SK-N-SH treated with all-trans-retinoic acid at 6 μM for 48 hours (cell line): ENCODE results near the gene EPS8L2.

Source experiments
- ESRRG ChIP-seq: fragments of 250-450 bp; sonication (Bioruptor Pico); IDR thresholded peaks from 2 replicates; pipeline ENCODE4 v1.6.1; 2021; ENCODE audit warnings: mild to moderate bottlenecking
- RARB ChIP-seq: fragments of 250-450 bp; sonication (Bioruptor Pico); IDR thresholded peaks from 2 replicates; pipeline ENCODE4 v1.8.0; 2021; ENCODE audit warnings: mild to moderate bottlenecking, moderate library complexity
- TCF4 ChIP-seq: fragments of 250-450 bp; sonication (Bioruptor Pico); IDR thresholded peaks from 2 replicates; pipeline ENCODE4 v1.8.0; 2021; ENCODE audit warnings: mild to moderate bottlenecking, moderate library complexity, borderline replicate concordance
- TSHZ2 ChIP-seq: fragments of 250-450 bp; sonication (Bioruptor Pico); IDR thresholded peaks from 2 replicates; pipeline ENCODE4 v1.5.0; 2020; ENCODE audit warnings: mild to moderate bottlenecking, moderate library complexity
- ZC3H10 ChIP-seq: fragments of 250-450 bp; sonication (Bioruptor Pico); IDR thresholded peaks from 2 replicates; pipeline ENCODE4 v1.5.1; 2021; ENCODE audit warnings: mild to moderate bottlenecking, moderate library complexity
- ZFP3 ChIP-seq: fragments of 250-450 bp; sonication (Bioruptor Pico); IDR thresholded peaks from 2 replicates; pipeline ENCODE4 v1.5.0; 2020; ENCODE audit warnings: mild to moderate bottlenecking, moderate library complexity
- ZFP30 ChIP-seq: fragments of 450-650 bp; formaldehyde crosslinking; IDR thresholded peaks from 2 replicates; pipeline ENCODE4 v1.5.0; 2022; ENCODE audit warnings: mild to moderate bottlenecking, moderate library complexity
- TF ChIP-seq, protein P1 (sequence below): fragments of 250-450 bp; sonication (Bioruptor Pico); IDR thresholded peaks from 2 replicates; pipeline ENCODE4 v1.8.0; 2020; ENCODE audit warnings: mild to moderate bottlenecking, moderate library complexity, borderline replicate concordance
- TF ChIP-seq, protein P2 (sequence below): fragments of 250-450 bp; sonication (Bioruptor Pico); IDR thresholded peaks from 2 replicates; pipeline ENCODE4 v1.5.1; 2021; ENCODE audit warnings: mild to moderate bottlenecking, moderate library complexity

DNA sequence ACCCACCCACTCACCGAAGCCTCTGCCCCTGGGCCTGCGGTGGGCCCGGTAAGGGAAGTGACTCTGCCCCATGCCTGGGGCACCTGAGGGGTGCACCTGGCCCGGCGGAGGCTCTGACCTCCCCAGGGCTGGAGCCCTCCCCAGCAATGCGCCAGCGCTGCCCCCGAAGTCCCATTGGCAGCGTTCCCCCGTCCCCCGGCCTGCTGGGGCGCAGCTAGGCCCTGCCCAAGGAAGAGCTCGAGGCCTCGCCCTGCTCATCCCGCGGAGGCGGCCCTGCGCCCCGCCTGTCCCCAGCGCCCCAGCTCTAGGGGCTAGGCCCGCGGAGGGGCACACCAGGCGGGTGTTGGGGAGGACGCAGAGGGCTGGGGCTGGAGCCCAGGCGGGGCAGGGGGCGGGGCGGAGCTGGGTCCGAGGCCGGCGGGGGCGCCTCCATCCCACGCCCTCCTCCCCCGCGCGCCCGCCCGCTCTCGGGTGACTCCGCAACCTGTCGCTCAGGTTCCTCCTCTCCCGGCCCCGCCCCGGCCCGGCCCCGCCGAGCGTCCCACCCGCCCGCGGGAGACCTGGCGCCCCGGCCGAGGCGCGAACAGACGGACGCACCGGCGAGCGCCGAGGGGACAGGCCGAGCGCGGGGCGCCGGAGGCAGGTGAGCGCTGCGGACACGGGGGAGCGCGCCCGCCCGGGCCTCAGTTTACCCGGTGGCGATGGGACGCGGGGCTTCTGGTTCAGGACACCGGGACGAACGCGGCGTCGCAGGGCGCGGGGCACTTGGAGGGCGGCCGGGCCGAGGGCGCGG lies at the start of gene EPS8L2:
- TF ChIP-seq ZC3H10 (CRISPR knock-in tag) = no peak
- TF ChIP-seq ESRRG (CRISPR knock-in tag) = no peak
- TF ChIP-seq, protein P1, sequence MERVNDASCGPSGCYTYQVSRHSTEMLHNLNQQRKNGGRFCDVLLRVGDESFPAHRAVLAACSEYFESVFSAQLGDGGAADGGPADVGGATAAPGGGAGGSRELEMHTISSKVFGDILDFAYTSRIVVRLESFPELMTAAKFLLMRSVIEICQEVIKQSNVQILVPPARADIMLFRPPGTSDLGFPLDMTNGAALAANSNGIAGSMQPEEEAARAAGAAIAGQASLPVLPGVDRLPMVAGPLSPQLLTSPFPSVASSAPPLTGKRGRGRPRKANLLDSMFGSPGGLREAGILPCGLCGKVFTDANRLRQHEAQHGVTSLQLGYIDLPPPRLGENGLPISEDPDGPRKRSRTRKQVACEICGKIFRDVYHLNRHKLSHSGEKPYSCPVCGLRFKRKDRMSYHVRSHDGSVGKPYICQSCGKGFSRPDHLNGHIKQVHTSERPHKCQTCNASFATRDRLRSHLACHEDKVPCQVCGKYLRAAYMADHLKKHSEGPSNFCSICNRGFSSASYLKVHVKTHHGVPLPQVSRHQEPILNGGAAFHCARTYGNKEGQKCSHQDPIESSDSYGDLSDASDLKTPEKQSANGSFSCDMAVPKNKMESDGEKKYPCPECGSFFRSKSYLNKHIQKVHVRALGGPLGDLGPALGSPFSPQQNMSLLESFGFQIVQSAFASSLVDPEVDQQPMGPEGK (CRISPR knock-in tag) = no peak
- no peak for TF ChIP-seq ZFP30
- no peak for TF ChIP-seq ZFP3 (CRISPR knock-in tag)
- TF ChIP-seq, protein P2, sequence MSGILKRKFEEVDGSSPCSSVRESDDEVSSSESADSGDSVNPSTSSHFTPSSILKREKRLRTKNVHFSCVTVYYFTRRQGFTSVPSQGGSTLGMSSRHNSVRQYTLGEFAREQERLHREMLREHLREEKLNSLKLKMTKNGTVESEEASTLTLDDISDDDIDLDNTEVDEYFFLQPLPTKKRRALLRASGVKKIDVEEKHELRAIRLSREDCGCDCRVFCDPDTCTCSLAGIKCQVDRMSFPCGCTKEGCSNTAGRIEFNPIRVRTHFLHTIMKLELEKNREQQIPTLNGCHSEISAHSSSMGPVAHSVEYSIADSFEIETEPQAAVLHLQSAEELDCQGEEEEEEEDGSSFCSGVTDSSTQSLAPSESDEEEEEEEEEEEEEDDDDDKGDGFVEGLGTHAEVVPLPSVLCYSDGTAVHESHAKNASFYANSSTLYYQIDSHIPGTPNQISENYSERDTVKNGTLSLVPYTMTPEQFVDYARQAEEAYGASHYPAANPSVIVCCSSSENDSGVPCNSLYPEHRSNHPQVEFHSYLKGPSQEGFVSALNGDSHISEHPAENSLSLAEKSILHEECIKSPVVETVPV (CRISPR knock-in tag) = no peak
- TF ChIP-seq RARB = no peak
- TF ChIP-seq TCF4 = no peak
- no peak for TF ChIP-seq TSHZ2 (CRISPR knock-in tag)
